AG04449 (cell line): Measurements from ENCODE around the gene TGIF2.
A peak's percentile ranks its signal among the peaks of the same experiment; 100 is the strongest.

Source experiments
- CTCF ChIA-PET: fragments of 350-600 bp; formaldehyde crosslinking; extraction: SDS; loops from one replicate; lab custom pipeline; 2021; ENCODE audit warnings: antibody characterized with exemption; lab: Yijun Ruan, JAX
- POLR2A ChIA-PET: fragments of 400-600, 350-600 bp; formaldehyde crosslinking; extraction: SDS; loops from one replicate; lab custom pipeline; 2020; ENCODE audit warnings: antibody characterized with exemption, inconsistent platforms; lab: Yijun Ruan, JAX
- DNase-seq: peaks from one replicate; pipeline ENCODE4 v3.0.0-alpha.2; 2010; ENCODE audit warnings: low read depth, low spot score
- H3K4me3 ChIP-seq: 2 replicates; pipeline ENCODE4 v1.5.1; 2011; ENCODE audit warnings: low read depth, mild to moderate bottlenecking, control low read depth, low read length
- TF ChIP-seq, protein P1 (sequence below): IDR thresholded peaks from one replicate; pipeline ENCODE4 v1.5.1; 2011; ENCODE audit warnings: mild to moderate bottlenecking, moderate library complexity, low read length, control low read depth, inconsistent platforms; ENCODE audit not compliant: insufficient read depth; ENCODE audit errors: missing control alignments

The TGIF2 gene

DNA sequence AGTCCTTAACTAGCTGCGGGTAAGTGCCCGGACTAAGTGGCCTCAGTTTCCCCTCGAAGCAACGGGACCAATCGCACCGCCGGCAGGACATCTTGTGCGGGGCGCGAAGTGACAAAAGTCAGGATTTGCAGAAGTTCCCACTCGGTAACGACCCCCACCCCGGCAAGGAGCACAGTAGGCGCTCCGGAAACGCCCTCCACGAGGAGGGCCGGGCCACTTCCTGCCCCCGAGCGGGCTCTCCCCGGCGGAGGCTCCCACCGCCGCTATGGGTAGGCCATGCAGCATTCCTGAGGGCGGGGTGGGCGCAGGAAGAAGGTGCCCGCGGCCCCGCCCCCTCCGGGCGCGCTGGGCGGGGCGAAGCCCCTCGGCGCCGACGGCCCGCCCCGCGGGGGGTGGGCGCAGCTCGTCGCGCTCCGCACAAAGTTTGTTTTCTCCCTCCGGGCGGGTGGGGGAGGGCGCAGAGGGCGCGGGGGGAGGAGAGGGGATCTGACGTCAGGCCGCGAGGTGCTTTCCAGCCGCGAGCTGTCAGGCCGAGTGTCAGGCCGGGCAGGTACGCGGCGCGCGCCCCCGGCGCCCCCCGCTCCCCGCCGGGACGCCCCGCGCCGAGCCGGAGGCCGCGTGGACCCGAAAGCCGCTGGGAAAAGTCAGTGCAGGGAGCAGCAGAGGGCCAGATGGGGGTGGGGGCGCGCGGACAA is at the start of gene TGIF2:
TGIF2 (plus strand) TSS at position 495 of the 695 bp plus-strand sequence. CDS start 5,178 bp downstream, outside the sequence.
- ChIA-PET POLR2A (interaction anchor here (0.5 to 1.0 kb wide), 2 partner anchors 20 to 314 kb away, joined by 3 read pairs; no protein-coding TSS in a partner anchor), CTCF (interaction anchor here (1.0 to 7.8 kb wide), 5 partner anchors 15 to 40 kb away, joined by 3 to 48 read pairs (median 3); partner anchors contain the start of gene RAB5IF)
- H3K4me3 ChIP-seq = peak within 1 kb of the TSS; percentile 70
- TF ChIP-seq, protein P1, sequence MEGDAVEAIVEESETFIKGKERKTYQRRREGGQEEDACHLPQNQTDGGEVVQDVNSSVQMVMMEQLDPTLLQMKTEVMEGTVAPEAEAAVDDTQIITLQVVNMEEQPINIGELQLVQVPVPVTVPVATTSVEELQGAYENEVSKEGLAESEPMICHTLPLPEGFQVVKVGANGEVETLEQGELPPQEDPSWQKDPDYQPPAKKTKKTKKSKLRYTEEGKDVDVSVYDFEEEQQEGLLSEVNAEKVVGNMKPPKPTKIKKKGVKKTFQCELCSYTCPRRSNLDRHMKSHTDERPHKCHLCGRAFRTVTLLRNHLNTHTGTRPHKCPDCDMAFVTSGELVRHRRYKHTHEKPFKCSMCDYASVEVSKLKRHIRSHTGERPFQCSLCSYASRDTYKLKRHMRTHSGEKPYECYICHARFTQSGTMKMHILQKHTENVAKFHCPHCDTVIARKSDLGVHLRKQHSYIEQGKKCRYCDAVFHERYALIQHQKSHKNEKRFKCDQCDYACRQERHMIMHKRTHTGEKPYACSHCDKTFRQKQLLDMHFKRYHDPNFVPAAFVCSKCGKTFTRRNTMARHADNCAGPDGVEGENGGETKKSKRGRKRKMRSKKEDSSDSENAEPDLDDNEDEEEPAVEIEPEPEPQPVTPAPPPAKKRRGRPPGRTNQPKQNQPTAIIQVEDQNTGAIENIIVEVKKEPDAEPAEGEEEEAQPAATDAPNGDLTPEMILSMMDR = no peak
- no peak for DNase-seq

DNA sequence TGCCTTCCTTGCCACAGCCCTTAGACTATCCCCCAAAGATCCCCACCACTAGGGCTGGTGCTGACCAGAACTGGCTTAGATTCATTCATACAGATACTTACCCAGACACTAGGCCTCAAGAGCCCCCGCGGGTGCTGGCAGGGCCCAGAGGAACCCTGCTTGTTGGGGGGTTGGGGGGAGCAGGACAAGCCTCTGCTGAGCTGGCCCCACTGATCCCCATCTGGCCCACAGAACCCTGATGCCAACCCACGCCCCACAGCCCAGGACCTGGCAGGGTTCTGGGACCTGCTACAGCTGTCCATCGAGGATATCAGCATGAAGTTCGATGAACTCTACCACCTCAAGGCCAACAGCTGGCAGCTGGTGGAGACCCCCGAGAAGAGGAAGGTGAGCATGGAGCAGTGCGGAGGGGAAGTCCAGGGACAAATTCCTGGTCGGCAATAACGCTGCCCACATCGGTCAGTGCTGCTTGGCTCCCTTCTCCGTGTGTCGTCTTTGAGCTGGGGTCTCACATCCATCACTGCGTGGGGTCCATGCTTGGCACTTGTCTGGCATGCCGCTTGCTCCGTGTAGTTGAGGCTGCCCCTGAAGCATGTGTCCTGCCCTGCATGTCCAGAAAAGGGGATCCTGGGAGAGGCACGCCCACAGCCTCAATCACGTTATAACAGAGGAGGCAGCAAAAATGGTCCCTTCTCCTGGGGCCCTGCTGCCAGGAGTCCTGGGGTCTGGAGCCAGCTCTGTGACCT is 47.6 kb upstream of the TGIF2 start:
- TF ChIP-seq, protein P1 = no peak
- DNase-seq = no peak
- POLR2A ChIA-PET = no interaction called here
- CTCF ChIA-PET = no interaction called here
- no peak overlapping the region for H3K4me3 ChIP-seq

DNA sequence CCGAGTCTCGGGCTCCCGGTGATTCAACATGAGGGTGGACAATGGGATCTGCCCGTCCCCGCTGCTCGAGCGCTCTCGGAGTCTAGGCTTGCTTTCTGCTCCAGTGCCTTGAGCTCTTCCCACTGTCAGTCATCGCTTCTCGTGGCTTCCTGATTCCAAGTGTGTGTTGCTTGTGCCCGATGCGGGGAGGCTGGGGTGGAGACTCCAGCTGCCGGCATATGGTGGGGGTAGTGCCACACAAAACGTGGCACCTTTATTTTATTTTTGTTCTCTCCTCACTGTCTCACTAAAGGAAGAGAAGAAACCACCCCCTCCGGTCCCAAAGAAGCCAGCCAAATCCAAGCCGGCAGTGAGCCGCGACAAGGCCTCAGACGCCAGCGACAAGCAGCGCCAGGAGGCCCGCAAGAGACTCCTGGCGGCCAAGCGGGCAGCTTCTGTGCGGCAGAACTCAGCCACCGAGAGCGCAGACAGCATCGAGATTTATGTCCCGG is 46.8 kb upstream of the TGIF2 start:
- ChIA-PET CTCF (interaction anchor here (0.7 kb wide), 1 partner anchor 15 kb away, joined by 3 read pairs; no protein-coding TSS in a partner anchor), POLR2A (no interaction called here)
- TF ChIP-seq, protein P1 = no peak
- DNase-seq = no peak
- no peak overlapping the region for H3K4me3 ChIP-seq

DNA sequence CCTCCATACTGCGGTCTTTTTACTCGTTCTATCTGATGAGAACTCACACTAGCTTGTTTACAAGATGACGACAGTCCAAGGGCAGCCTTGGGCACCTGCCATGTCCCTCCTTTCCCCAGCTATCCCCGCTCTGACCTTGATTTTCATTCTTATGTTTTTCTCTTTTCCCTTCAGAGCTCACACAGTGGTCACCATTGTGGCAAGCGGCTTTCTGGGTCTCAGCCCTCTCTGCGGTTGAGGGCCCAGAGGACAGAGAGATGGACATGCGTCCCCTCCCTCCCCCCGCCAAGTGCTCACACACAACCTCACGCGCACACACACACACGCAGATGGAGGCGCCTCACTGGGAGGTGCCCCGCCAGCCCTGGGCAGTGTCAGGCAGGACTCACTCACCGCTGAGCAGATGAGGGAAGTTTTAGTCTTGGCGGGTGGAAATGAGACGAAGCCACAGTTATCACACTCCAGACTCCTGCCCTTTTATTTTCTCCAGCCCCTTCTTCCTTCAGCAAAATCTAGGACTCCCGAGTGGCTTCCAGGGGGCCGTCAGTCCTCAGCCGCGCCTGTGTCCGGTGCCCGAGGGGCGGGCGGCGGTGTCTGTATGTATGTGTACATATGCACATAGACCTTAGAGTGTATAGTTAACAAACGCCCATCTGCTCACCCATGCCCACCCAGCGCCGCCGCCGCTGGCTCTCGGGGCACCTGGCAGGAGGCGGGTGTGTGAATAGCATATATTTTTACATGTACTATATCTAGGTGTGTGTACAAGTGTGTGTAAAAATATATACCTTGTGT is 45.9 kb upstream of the TGIF2 start:
- H3K4me3 ChIP-seq = no peak overlapping the region
- no peak for DNase-seq
- ChIA-PET POLR2A (no interaction called here), CTCF (interaction anchor here (0.7 to 0.8 kb wide), 2 partner anchors 14 to 15 kb away, joined by 3 read pairs; no protein-coding TSS in a partner anchor)
- TF ChIP-seq, protein P1 = no peak

DNA sequence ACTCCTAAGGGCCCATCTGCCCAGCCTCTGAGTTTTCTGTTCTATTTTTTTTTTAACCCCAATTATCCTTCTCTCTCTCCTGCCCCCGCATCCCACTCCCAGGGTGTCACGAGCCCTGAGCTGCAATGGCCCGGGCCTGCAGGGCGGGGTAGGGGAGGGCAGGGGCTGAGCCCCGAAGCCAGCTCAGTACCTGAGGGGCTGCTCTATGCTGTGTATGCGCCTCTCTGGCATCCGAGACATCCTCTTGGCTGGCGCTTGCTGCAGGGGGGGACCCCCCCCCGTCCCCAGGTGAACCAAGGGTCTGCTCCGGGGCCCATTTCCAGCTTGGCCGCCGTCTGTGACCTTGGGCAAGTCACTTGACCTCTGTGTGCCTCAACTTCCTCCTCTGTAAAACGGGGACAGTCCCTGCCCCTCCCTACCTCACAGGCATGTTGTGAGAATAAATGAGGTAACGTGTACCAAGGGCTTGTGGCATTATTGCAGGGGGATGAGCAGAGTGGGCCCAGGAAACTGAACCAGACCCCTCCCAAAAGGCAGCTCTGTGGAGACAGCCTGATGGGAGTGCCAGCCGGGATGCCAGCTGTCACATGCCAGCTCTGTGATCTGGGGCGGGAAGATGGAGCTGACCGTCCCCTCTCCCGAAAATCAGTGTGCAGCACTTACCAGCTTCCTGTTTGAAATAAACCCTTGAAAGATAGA is 45.1 kb upstream of the TGIF2 start:
- TF ChIP-seq, protein P1 = no peak
- DNase-seq = no peak
- CTCF ChIA-PET = interaction anchor here (0.8 kb wide), 1 partner anchor 14 kb away, joined by 3 read pairs; no protein-coding TSS in a partner anchor
- H3K4me3 ChIP-seq = no peak overlapping the region
- POLR2A ChIA-PET = no interaction called here
